Measurements from ENCODE around the gene OR1K1. TPM values are rescaled to one million over a fixed set of nuclear protein-coding genes. Genes with fewer than 3 reads are reported as not detected.

OR1K1 gene
- total RNA-seq, 1 experiment from 2014 or later: not detected

- Mint-ChIP-seq H3K4me3 (ENCODE audit: low read depth, unreplicated experiment) (no peak overlapping the region), H3K27me3 (ENCODE audit: unreplicated experiment) (no peaks in the 10 kb centered on the region), H3K27ac (ENCODE audit: unreplicated experiment) (no peak overlapping the region), H3K36me3 (ENCODE audit: insufficient read depth, unreplicated experiment) (no peaks in the 10 kb centered on the region), H3K9me3 (ENCODE audit: low read depth, unreplicated experiment) (no peaks in the 10 kb centered on the region), H3K4me1 (ENCODE audit: low read depth, unreplicated experiment) (no peaks in the 10 kb centered on the region)
- intact Hi-C loops (cut with micrococcal nuclease; ENCODE audit: unreplicated experiment): no loop called here
- TF ChIP-seq, protein P1, sequence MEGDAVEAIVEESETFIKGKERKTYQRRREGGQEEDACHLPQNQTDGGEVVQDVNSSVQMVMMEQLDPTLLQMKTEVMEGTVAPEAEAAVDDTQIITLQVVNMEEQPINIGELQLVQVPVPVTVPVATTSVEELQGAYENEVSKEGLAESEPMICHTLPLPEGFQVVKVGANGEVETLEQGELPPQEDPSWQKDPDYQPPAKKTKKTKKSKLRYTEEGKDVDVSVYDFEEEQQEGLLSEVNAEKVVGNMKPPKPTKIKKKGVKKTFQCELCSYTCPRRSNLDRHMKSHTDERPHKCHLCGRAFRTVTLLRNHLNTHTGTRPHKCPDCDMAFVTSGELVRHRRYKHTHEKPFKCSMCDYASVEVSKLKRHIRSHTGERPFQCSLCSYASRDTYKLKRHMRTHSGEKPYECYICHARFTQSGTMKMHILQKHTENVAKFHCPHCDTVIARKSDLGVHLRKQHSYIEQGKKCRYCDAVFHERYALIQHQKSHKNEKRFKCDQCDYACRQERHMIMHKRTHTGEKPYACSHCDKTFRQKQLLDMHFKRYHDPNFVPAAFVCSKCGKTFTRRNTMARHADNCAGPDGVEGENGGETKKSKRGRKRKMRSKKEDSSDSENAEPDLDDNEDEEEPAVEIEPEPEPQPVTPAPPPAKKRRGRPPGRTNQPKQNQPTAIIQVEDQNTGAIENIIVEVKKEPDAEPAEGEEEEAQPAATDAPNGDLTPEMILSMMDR (IDR thresholded peaks at IDR 0.05; ENCODE audit: unreplicated experiment): no peak
- CTCF ChIA-PET: no interaction called here
- no peak for DNase-seq
- BruUV-seq (replicated peaks): no TSS peak
Measured at GRCh38 chr9:122815544-122815943, 15.6 kb downstream of the OR1K1 start.

DNA sequence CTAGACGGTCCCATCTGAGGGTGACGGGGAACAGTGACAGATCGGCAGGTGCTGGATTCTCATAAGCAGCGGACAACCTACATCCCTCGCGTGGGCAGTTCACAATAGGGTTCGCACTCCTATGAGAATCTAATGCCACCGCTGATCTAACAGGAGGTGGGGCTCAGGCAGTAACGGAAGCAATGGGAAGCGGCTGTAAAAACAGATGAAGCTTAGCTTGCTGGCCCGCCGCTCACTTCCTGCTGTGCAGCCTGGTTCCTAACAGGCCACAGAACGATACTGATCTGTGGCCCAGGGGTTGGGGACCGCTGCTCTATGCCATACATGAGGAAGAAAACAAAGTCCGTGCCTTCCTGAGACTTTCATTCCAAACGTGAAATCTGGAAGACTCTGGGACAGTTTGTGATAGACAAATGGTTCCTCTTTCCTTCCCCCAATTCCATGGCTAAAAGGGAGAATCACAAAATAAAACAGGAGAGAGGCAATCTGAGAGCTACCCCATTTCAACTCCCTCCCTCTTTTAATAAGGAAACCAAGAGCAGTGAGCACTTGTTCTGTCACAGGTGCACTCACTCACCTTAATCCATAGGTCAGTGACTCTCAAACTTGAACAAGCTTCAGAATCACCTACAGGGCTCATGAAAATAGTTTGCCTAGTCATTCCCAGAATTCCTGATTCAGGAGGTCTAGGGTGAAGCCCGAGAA lies 16.4 kb downstream of the OR1K1 start:
- no peak for DNase-seq
- Mint-ChIP-seq H3K4me1 (ENCODE audit: low read depth, unreplicated experiment) (no peaks in the 10 kb centered on the region), H3K27me3 (ENCODE audit: unreplicated experiment) (no peaks in the 10 kb centered on the region), H3K36me3 (ENCODE audit: insufficient read depth, unreplicated experiment) (no peaks in the 10 kb centered on the region), H3K9me3 (ENCODE audit: low read depth, unreplicated experiment) (no peaks in the 10 kb centered on the region), H3K4me3 (ENCODE audit: low read depth, unreplicated experiment) (no peak overlapping the region), H3K27ac (ENCODE audit: unreplicated experiment) (no peak overlapping the region)
- BruUV-seq (replicated peaks): no TSS peak
- TF ChIP-seq, protein P1 (IDR thresholded peaks at IDR 0.05; ENCODE audit: unreplicated experiment): no peak
- CTCF ChIA-PET: no interaction called here
- intact Hi-C loops (cut with micrococcal nuclease; ENCODE audit: unreplicated experiment): no loop called here

DNA sequence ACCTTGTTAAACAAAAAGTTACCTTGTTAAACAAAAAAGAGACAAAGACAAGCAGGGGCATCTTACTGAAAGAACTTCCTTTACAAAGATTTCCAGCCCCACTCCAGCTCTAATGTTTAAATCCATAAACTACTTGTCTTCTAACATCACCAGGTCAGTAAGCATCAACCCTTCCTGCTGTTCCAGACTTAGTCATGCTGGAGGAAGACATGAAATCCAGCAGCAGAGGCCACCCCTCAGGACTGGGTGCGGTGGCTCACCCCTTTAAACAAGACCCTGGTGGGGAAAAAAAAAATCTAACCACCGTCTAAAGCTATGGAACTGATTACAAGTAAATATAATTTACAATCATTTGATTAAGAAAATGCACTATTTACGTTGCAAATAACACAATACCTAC lies 19.4 kb downstream of the OR1K1 start:
- Mint-ChIP-seq H3K36me3 (ENCODE audit: insufficient read depth, unreplicated experiment) (peaks cover 6% of the 10 kb centered on the region), H3K27ac (ENCODE audit: unreplicated experiment) (no peak overlapping the region), H3K27me3 (ENCODE audit: unreplicated experiment) (no peaks in the 10 kb centered on the region), H3K9me3 (ENCODE audit: low read depth, unreplicated experiment) (no peaks in the 10 kb centered on the region), H3K4me3 (ENCODE audit: low read depth, unreplicated experiment) (no peak overlapping the region), H3K4me1 (ENCODE audit: low read depth, unreplicated experiment) (no peaks in the 10 kb centered on the region)
- CTCF ChIA-PET: interaction anchor here (0.9 kb wide), 1 partner anchor 9 kb away, joined by 3 read pairs; the partner anchor contains the start of gene PDCL
- TF ChIP-seq, protein P1 (IDR thresholded peaks at IDR 0.05; ENCODE audit: unreplicated experiment): no peak
- DNase-seq: no peak
- intact Hi-C loops (cut with micrococcal nuclease; ENCODE audit: unreplicated experiment): no loop called here
- no TSS peak for BruUV-seq (replicated peaks)

- no peak for DNase-seq
- TF ChIP-seq, protein P1 (IDR thresholded peaks at IDR 0.05; ENCODE audit: unreplicated experiment): no peak
- no TSS peak for BruUV-seq (replicated peaks)
- Mint-ChIP-seq H3K36me3 (ENCODE audit: insufficient read depth, unreplicated experiment) (peaks cover 6% of the 10 kb centered on the region), H3K9me3 (ENCODE audit: low read depth, unreplicated experiment) (no peaks in the 10 kb centered on the region), H3K27ac (ENCODE audit: unreplicated experiment) (no peak overlapping the region), H3K4me3 (ENCODE audit: low read depth, unreplicated experiment) (no peak overlapping the region), H3K4me1 (ENCODE audit: low read depth, unreplicated experiment) (no peaks in the 10 kb centered on the region), H3K27me3 (ENCODE audit: unreplicated experiment) (no peaks in the 10 kb centered on the region)
- CTCF ChIA-PET: no interaction called here
- intact Hi-C loops (cut with micrococcal nuclease; ENCODE audit: unreplicated experiment): no loop called here
Measured at GRCh38 chr9:122819791-122820489, 20.0 kb downstream of the OR1K1 start.

Data from Calu3 (cell line).